LNCaP clone FGC (cell line): ENCODE results near the gene ZNF74.
A peak's percentile ranks its signal among the peaks of the same experiment; 100 is the strongest.
"Not testable (repeated sequence)": the region's sequence is repeated elsewhere in the genome, so short reads cannot be mapped to it uniquely, and the experiment has no call there.

ENCODE experiments used
- DNase-seq: peaks from one replicate; pipeline ENCODE4 v3.0.0-alpha.2; 2011; ENCODE audit warnings: low read depth
- H3K4me3 ChIP-seq: 2 replicates; pipeline ENCODE4 v1.5.1; 2011; ENCODE audit warnings: mild to moderate bottlenecking, low read depth, low read length, control low read depth
- TF ChIP-seq, protein P1 (sequence below): IDR thresholded peaks from 2 replicates; pipeline ENCODE4 v1.5.1; 2012; ENCODE audit warnings: mild to moderate bottlenecking; ENCODE audit not compliant: control insufficient read depth, insufficient read depth; ENCODE audit errors: extremely low read depth

ZNF74 gene

DNA sequence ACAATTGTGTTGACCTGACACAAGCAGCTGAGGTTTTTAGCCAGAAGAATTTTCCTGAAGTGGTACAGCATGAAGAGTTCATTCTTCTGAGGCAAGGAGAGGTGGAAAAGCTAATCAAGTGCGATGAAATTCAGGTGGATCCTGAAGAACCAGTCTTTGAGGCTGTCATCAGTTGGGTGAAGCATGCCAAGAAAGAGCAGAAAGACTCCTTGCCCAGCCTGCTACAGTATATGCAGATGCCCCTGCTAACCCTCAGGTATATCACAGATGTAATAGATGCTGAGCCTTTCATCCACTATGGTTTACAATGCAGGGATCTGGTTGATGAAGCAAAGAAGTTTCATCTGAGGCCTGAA lies 56.6 kb downstream of the ZNF74 start:
- TF ChIP-seq, protein P1, sequence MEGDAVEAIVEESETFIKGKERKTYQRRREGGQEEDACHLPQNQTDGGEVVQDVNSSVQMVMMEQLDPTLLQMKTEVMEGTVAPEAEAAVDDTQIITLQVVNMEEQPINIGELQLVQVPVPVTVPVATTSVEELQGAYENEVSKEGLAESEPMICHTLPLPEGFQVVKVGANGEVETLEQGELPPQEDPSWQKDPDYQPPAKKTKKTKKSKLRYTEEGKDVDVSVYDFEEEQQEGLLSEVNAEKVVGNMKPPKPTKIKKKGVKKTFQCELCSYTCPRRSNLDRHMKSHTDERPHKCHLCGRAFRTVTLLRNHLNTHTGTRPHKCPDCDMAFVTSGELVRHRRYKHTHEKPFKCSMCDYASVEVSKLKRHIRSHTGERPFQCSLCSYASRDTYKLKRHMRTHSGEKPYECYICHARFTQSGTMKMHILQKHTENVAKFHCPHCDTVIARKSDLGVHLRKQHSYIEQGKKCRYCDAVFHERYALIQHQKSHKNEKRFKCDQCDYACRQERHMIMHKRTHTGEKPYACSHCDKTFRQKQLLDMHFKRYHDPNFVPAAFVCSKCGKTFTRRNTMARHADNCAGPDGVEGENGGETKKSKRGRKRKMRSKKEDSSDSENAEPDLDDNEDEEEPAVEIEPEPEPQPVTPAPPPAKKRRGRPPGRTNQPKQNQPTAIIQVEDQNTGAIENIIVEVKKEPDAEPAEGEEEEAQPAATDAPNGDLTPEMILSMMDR: no peak
- H3K4me3 ChIP-seq: no peak overlapping the region
- peak; percentile 63 for DNase-seq

DNA sequence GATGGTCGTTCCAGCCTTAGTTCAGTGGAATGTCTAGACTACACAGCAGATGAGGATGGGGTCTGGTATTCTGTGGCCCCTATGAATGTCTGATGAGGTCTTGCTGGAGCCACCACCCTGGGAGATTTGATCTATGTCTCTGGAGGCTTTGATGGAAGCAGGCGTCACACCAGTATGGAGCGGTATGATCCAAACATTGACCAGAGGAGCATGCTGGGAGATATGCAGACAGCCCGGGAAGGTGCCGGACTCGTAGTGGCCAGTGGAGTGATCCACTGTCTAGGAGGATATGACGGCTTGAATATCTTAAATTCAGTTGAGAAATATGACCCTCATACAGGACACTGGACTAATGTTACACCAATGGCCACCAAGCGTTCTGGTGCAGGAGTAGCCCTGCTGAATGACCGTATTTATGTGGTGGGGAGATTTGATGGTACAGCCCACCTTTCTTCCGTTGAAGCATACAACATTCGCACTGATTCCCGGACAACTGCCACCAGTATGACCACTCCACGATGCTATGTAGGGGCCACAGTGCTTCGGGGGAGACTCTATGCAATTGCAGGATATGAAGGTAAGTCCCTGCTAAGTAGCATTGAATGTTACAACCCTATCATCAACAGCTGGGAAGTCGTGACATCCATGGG lies 57.3 kb downstream of the ZNF74 start:
- not testable (repeated sequence) for H3K4me3 ChIP-seq, DNase-seq

DNA sequence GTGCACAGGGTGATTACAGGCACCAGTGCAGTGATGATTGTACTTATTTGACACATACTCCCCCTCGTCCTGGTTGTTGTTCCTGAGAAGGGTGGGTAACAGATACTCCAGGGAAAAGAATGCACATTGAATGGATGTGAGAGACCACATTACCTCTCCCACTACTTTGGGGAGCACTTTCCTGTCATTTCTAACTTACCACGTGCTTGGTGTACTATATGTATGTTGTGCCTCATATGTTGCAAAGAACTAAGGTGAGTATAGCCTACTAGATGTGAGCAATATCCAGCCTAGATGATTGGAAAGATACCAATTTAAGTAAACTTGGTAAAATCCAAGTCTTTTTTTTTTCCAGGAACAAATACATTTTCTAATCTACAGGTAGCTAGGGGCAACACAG lies 58.0 kb downstream of the ZNF74 start:
- no peak overlapping the region for H3K4me3 ChIP-seq
- TF ChIP-seq, protein P1: no peak
- DNase-seq: no peak

DNA sequence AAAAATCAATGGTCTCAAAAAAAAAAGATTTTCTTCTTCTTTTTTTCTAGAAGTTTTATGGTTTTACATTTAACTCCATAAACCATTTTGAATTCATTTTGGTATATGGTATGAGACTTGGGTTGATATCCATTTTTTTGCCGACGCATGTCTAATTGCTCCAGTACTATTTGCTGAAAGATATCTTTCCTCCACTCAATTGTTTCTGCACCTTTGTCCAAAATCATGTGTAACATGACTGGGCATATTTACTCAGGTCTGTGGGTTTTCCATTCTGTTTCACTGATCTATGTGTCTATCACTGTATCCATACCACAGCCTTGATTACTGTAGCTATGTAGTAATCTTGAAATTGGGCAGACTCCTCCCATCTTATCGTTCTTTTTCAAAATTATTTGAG lies 59.3 kb downstream of the ZNF74 start:
- TF ChIP-seq, protein P1: no peak
- DNase-seq: no peak
- no peak overlapping the region for H3K4me3 ChIP-seq

DNA sequence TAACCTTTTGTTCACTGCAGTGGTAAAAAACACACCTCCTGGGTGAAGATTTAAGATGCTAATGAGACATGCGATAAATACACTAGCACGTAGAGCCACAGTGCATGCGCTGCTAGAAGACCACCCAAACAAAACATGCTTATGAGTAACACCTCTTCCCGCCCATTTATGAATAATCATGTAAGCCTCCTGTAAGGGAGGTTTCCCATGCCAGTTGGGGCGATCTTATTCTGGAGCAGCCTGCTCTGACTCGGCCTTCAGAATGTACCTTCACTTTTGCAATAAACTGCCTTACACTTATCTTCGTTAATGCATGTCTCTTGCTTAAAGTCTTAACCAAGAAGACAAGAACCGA lies 61.7 kb downstream of the ZNF74 start:
- H3K4me3 ChIP-seq: no peak overlapping the region
- DNase-seq: no peak
- TF ChIP-seq, protein P1: no peak

DNA sequence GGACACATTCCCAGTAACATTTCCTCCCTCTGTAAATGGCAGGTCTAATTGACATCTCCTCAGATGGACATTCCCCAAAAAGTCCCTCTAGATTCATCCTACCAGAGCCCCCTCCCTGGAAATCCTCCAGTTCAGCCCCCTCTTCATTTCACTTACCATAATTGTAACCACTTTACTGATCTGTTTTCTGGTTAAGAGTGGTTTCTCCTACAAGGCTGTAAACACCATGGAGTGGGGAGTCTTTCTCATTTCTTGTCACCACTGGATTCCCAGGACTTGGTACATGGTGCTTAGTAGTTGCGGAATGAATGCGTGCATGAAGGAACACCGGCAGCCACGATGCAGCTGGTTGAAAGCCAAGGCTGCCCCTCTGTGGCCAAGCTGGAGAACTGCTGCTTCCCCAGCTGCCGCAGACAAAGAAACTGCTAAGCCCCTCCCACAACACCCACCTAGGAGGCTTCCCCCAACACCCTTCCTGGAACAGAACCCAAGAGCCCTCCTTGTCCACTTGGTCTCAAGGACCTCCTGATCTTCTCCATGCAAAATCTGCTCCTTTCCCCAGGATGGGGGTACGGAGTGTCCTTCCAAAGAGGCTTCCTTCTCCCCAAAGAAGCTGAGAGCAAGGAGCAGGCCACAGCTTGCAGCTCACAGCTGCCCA lies 62.2 kb downstream of the ZNF74 start:
- DNase-seq: peak; percentile 42
- TF ChIP-seq, protein P1: peak; percentile 70
- H3K4me3 ChIP-seq: no peak overlapping the region

DNA sequence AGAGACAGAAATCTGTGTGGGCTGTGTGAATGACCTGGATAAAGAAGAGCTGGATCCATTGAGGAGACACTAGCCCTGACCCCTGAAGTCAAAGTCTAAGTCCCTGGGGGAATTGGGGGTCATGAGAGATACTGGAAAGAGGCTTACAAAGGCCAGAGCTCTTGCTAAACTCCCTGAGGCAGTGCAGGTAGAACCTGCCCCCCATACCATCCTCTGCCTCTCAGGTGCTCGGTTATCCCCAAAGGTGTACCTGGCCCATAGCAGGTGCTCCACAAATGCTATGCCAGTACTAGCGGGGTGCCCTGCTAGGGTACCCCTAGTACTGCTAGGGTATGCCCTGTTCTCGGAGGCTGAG lies 62.7 kb downstream of the ZNF74 start:
- H3K4me3 ChIP-seq: no peak overlapping the region
- DNase-seq: no peak
- TF ChIP-seq, protein P1: no peak
